Glomerular visceral epithelial cell (primary cell): ENCODE results near the gene CAPZA3.
A peak's percentile ranks its signal among the peaks of the same experiment; 100 is the strongest.
"Not testable (repeated sequence)": the region's sequence is repeated elsewhere in the genome, so short reads cannot be mapped to it uniquely, and the experiment has no call there.

Experiments used
- DNase-seq: peaks from one replicate; pipeline ENCODE4 v3.0.0-alpha.2; 2016; ENCODE audit errors: extremely low spot score

The CAPZA3 gene, protein sequence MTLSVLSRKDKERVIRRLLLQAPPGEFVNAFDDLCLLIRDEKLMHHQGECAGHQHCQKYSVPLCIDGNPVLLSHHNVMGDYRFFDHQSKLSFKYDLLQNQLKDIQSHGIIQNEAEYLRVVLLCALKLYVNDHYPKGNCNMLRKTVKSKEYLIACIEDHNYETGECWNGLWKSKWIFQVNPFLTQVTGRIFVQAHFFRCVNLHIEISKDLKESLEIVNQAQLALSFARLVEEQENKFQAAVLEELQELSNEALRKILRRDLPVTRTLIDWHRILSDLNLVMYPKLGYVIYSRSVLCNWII

DNA sequence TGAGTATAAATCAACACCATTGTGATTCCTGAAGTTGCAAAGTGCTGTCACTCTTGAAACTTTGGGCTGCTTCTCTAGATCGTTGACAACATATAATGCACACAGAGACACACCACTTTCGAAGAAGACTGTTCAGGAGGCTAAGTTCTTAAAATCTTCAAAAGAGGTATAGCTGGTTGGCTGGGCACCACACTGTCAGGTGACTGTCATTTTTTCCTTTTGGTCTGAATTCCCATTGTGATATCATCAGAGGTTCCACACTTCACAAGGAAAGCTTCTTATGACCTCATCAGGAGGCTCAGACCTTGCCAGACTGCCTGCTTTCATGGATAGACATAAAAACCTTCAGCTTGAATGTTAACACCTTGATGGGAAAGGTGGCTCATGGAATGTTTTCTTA is at the start of gene CAPZA3, which contains the start of gene PLCZ1:
Gene CAPZA3 (plus strand): TSS at position 301 of the 400 bp plus-strand sequence. CDS start 150 bp downstream, outside the sequence.
Gene PLCZ1 (minus strand): TSS at position 194 of the 400 bp plus-strand sequence. CDS start 641 bp downstream, outside the sequence.
- DNase-seq: no peak

DNA sequence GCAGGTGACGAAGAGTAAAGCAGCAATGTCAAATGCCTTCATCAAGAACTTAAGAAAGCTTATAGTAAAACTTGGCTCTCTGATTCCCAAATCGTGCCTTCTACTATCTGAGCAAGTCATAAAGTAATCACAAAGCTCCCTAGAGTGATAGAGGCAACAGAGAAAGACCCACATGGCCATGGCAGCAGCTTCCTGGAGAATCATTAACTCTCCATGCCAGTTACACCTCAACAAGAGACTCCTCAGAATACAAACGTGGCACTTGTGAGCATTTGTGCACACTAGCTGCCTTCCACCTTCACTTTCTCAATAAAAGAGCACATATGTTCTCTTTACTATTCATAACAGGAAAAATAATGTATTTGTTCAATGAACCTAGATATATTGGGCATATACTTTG is 48.1 kb upstream of the CAPZA3 start:
- DNase-seq: no peak

DNA sequence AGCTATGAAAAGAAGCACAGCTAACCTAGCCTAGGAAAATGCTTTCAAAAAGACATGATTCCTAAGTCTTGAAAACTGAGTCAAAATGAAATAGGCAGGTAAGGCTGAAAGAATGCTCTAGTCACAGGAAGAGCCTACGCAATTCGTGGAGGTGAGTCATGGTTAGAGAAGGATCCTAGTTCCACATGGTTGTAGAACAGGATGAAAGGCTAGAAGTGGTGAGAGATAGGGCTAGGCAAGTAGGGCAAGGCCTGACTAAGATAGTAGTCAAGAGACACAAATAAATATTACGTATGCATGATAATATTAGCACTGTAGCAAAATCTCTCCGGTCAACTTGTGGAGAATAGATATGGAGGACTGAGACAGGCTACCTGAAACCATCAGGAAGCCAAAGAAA is 47.3 kb upstream of the CAPZA3 start:
- DNase-seq: peak; percentile 49

DNA sequence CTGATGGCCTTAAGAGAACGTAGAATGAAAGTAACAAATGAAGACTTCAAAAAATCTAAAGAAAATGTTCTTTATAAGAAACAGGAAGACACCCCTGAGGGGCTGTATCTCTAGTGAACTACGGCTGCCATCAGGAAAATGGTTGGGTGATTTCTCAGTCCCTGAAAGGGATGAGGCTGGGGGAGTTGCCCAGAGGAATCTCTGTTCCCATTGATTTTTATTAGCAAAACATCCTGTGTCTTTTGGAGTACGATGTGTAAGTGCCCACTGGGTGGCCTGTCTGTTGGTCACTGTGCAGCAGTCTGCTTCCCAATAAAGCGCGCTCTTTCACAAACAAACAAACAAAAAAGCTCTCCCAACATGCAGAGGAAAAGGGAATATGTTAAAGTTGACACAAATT is 43.9 kb upstream of the CAPZA3 start:
- not testable (repeated sequence) for DNase-seq

DNA sequence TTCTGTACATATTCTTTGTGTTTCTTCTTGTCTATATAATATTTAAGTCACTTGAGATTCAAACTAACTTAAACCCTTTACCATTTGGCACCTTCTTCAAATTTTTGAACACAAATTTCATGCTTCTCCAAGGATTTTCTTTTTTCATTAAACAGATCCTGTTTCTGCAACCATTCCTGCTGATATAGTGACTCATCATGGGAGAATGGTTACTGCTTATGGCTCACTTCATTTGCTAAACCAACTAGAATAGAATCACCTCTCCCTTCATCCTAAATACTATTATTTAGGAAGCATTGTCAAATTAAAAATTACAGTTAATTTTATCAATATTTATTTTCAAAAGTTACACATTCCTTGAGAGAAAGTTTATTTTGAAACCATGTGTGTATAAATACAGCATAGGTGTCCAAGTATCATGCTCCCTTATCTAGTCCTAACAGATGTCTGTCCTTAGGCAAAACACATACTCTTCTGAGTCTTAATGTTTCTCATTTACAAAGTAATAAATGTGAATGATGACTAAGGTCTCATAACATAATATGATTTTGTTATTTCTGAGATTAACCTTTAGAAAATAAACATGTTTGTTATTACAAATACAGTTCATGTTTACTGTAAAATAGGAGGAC is 40.8 kb upstream of the CAPZA3 start:
- DNase-seq: peak; percentile 16

DNA sequence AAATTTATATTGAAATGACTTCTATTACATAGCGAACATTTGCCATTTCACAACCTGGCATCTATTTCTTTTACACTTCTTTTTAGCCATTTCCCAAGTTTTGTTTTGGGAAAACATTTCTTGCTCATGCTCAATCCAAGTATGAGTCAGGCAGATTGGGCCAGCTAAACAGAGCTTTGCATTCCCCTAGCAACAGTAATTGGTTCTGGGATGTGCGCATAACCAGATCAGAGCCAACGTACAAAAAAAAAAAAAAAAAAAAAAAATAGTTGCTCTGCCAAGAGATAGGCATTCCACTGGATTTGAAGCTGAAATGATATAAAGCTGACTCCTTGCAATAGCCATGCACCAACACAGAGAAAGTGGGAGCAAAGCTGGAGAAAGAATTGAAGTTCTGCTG is 37.6 kb upstream of the CAPZA3 start:
- peak; percentile 40 for DNase-seq

DNA sequence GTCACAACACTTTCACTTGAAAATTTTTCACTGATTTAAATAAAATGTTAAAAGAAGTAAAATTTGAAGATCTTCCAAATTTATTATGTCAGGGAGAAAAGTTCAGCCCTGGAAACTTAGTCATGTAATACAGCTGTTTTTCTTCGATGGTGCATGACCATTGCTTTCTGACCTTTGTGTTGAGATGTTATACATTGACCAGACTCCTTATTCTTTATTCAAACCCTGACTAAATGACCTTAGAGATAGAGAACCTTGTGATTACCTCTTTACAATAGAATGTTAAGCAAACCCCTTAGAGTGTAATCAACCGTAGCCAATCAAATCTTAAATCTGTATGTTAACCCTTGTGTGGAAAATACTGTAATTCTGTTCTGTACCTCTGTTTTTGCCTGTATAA is 34.6 kb upstream of the CAPZA3 start:
- peak; percentile 49 for DNase-seq

DNA sequence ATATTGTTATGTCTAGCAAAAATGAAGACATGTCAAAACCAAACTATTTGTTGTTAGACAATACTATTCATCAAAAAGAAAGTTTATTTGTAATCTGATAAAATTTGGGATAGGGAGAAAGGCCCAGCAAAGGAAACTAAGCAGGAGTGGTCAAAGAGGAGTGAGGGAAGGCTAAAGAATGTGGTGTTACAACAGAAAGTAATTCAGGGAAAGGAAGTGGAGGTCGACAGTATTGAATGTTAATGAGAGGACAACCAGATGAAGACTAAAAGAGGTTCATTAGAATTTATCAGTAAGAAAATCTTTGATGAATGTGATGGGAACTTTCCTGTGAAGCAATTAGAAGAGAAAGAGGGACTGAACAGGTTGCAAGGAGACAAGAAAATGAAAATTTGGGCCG is 34.0 kb upstream of the CAPZA3 start:
- no peak for DNase-seq

DNA sequence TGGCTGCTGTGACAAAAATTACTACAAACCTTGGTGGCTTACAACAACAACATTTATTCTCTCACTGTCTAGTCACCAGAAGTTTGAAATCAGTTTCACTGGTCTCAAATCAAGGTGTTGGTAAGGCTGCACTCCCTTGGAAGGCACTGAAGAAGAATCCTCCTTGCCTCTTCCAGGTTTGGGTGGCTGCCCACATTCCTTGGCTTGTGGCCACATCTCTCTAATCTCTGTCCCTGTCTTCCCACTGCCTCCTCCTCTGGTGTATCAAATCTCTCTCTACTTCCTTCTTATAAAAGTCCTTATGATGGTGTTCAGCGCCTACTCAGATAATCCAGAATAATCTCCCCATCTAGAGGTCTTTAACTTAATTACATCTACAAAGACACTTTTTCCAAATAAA is 31.1 kb upstream of the CAPZA3 start:
- peak; percentile 19 for DNase-seq

DNA sequence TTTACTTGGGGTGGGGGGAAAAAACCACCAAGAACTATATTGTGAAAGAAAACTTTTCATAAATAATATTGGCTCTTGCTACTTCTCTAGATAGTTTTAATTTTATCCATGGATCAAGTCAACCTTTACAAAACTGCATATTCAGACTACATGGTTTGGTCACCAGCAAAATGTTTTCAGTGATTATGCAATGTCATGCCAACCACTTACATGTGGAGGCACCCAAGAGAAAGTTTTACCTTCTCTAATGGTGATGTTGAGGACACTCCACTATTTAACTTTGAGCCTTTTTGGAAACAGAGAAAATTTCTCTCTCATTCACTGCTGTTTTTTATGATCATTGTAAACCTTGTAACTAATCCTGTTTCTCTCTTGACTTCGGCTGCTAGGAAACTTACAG is 21.7 kb upstream of the CAPZA3 start:
- DNase-seq: no peak

DNA sequence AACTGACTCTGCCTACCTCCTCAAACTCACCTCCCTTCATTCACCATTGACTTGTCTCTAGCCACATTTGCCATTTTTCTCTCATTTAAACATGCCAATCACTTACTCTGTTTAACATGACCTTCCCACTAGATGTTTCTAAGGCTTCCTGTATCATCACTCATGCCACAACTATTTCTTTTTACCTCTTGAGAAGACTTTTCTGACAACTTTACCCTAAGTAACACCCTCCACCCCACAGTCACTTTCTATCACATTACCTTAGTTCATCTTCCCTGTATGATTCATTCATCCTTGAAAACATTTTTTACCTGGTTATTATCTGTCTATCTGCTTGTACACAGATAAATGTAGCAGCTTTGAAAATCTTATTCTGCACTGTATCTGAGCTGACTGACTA is 19.5 kb upstream of the CAPZA3 start:
- no peak for DNase-seq

DNA sequence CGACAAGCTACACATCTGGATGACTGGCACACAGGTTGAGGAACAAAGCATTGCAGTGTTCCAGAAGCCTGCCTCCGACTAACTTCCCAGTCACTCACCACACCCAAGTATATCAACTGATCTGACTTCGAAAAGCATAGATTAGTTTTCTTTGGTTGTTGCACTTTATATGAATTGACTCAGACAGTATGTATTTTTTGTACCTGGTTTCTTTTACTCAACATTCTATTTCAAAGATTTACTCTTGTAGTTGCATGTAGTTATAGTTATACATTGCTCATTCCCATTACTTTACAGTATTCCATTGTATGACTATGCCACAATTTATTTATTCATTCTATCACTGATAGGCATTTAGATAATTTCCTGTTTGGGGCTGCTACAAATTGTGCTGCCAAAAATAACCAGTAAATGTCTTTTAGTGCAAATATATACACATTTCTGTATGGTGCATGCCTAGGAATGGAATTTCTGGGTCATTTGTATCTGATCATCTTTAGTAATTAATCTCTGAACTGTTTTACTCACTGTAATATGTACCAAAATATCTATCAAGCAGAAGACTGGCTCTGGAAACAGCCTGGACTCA is 17.9 kb upstream of the CAPZA3 start:
- DNase-seq: no peak

DNA sequence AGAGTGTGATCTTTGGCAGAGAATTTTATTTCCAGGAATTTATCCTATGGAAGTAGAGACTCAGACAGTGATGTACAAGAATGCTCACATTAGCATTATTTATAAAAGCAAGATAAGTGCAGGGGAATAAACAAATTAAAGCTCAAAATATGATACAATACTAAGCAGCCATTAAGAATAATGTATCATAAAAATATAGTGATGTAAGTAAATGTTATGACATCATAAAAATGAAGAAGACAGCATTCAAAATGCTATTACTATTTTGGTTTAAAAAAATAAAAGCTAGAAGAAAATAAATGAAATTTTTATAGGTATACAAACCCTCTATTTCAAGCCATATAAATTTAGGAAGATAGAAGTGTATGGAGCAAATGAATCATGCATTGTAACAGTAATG is 17.2 kb upstream of the CAPZA3 start:
- no peak for DNase-seq

DNA sequence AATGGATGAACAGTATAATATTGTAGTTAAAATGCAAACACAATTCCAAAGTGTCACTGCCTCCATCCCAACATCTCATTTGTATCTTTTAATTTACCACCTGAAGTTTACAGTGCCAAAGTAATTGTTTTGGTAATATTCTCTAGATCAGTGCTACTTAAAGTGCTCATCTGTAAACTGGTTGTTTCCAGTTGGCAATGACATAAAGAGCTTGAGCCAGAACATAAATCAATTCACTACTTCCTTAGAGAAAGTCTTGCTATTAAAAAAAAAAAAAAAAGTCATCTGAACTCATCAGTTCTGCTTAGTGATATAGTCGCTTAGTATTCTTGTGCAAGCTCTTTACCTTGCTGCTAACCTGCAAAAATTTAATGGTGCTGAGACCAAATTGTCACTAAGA is 16.5 kb upstream of the CAPZA3 start:
- no peak for DNase-seq

DNA sequence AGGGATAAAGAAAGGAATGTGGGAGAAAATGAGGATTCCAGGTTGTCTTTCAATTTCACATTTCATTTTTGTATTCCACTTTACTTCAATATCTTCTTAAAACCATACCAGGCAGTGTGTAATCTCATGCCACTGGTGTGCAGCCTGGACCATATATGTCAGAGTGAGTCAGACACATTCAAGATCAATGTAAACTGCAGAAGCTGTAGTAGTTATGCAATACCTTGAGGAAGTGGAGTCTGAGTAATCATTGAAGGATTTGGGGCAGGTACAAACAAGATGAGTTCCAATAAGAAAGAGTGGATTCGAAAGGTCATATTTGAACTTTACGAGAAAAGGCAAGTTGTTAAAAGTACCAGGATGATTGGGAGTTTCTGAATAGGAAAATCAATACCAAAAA is 14.2 kb upstream of the CAPZA3 start:
- DNase-seq: peak; percentile 35

DNA sequence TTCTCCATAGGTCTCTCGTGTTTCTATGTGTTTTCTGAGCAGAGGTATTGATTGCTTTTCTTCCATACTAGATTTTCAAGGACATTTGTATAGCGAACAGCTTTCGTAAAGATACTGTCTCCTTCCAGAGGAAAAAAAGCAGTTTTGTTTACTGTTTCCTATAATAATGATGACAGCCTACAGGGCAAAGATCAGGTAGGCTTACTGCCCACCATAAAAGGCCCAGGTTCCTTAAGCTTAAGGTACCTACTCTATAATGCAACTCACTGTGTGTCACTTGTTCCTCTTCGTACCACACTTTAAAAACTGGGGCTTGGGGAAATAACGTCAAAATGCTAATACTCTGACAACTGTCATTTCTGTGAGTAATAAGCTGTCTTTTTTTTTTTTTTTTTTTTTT is 6.8 kb upstream of the CAPZA3 start:
- DNase-seq: no peak

DNA sequence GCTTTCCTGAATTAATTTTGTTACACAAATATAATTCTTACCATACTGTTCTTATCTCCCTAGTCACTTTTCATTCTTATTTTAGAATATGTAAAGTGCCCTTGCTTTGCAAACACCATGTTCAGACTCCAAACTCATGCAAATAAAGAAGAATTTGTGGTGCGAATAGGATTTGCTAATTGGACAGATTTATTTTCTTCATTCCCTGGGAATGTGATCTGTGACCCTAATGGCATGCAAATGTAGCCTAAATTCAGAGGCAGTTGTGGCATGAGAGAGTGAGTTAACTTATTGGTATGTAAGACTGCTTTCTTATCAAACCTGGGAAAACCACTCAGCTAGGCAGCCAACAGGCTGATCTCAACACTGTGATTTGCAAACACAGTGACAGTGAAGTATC is 10.0 kb downstream of the CAPZA3 start:
- peak; percentile 53 for DNase-seq

DNA sequence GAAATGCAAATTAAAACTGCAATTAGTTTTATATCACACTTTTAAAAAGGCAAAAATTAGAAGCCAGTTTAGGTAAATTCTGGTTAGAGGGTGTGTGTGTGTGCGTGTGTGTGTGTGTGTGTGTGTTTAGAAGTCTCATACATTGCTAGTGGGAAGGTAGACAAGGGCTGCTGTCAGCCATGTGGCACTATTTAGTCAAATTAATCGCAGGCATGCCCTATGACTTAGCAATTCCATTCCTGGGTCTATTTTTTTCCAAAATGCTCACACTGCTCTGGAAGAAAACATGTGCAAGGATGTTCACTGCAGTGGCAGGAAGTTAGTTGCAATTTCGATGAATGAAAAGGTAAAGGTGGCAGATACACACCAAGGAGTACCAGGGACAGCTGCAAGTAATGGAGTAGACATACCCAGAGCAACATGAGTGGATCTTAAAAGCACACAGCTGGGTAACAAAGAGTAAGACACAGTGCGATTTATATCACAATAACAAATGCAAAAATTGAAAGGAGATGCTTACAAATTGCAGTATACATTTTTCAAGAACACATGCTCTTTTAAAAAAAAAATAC is 11.6 kb downstream of the CAPZA3 start:
- DNase-seq: no peak

DNA sequence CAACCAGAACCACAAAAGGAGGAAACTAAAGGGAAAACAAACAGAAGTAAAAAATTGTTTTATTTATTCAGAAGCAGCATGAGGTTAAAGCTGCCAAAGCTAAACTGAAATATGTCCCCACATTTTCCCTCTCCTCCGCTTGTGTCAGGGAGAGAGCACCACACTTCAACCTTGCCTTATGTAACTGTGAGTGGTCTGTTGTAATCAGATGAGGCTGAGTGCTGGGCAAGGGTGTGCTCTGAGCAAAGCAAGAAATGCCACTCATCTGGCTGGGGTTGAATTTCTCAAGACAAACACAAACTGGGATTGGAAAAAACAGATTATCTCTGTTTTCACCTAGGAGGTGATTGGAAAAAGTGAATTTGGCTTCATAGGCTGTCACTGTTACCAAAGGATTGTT is 12.2 kb downstream of the CAPZA3 start:
- no peak for DNase-seq

DNA sequence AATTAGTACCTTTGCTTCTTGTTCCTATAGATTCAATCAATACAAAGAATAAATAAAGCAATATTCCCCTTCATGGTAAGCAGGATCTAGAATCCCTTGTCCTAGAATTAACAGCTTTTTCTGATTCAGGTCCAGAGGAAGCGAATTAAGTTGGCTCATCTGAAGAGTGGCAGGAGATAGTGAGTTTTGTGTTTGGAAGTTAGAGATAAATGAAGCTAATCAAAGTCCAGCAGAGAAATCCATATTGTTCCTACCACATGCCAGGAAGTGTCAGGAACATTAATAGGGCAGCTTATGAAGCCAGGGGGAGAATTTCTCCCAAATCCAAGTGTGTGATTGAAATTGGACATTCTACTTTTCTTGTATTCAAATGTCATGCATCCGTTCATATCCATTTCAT is 13.9 kb downstream of the CAPZA3 start:
- no peak for DNase-seq

DNA sequence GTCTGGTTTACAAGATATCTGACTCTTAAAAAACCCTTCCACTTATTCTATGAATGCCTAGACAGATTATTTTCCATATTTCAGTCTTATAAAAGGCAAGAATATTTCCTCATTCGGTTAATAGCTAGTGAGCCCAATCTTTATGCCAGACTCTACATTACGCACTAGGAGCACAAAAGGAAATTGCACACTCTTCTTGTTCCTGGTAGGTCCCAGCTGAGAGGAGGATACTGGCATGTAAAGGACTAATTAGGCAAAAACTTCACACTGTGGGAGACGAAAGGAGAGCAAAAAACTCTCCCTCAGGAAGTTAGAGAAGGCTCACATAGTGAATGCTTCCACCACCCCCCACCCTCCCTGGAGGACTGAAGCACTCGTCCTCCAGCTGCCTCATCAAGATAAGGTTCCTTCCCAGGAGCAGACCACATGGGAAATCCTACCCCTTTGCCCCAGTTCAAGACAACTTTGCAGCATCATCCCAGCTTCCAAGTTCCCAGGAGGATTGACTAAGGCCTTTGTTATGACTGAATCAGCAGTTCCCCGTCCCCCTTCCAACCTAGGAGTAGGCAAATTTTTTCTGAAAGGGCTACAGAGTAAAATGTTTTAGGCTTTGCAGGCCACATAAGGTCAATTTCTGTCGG is 14.5 kb downstream of the CAPZA3 start:
- no peak for DNase-seq

DNA sequence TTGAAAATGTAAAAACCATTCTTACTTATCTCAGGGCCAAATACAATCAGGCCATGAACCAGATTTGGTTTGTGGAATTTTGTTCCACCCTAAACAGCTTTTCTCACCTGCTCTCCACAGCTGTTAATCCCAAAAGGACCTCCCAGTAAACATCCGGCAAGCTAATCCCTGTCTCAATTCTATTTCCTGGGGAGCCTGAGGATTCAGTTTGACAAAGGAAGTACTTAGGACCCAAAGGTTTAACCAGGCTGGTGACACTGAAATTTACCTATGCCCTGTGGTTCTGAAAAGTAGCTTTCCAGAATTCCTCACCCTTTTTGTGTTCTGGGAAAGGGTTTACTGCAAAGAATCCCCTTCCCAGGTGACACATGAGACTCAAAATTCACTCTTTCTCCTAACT is 15.0 kb downstream of the CAPZA3 start:
- no peak for DNase-seq
